HCT116 (cell line): ENCODE data around the gene PRKRIP1. TPM values are rescaled to one million over a fixed set of nuclear protein-coding genes. Genes with fewer than 3 reads are reported as not detected.
A peak's percentile ranks its signal among the peaks of the same experiment; 100 is the strongest.
"Not testable (repeated sequence)": the region's sequence is repeated elsewhere in the genome, so short reads cannot be mapped to it uniquely, and the experiment has no call there.

ENCODE experiments used
- ATAC-seq: fragments of 200-7000 bp; cut with Tn5 transposase; 2 replicates; pipeline ENCODE4 v1.9.1; 2020; ENCODE audit warnings: mild to moderate bottlenecking, moderate library complexity
- BruUV-seq: library from RNA; stranded (reverse); fragments of 400-500 nt; replicated peaks from 2 replicates; lab custom pipeline; 2021; lab: Mats Ljungman, UMichigan
- CTCF ChIA-PET: fragments of 300-600 bp; sonication (Branson Sonifier 250); formaldehyde crosslinking; loops from one replicate; lab custom pipeline; 2021; ENCODE audit warnings: antibody characterized with exemption; lab: Charles Lee
- POLR2A ChIA-PET: fragments of 300-600, 350-600 bp; sonication (Branson Sonifier 250); formaldehyde crosslinking; loops from one replicate; lab custom pipeline; 2021; ENCODE audit warnings: antibody characterized with exemption; lab: Charles Lee
- RAD21 ChIA-PET, 2 experiments: fragments of 300-600 bp; sonication (Branson Sonifier 250); formaldehyde crosslinking; loops; one replicate each; lab custom pipeline; 2023; ENCODE audit warnings: low total read pairs in 2 of 2; ENCODE audit not compliant: uncharacterized antibody in 2 of 2, unreplicated experiment in 2 of 2, low non-redundant PET in 1 of 2; lab: Charles Lee
- DNase-seq: peaks from one replicate; pipeline ENCODE4 v3.0.0-alpha.2; 2010; ENCODE audit warnings: low read depth, low spot score
- H2AFZ ChIP-seq: fragments of 200-600 bp; shearing (Covaris generic), sonication (generic); 2 replicates; pipeline ENCODE4 v1.6.1; 2017; ENCODE audit warnings: low read depth, mixed run types, mixed read lengths, antibody characterized with exemption, low read length; ENCODE audit not compliant: poor library complexity, severe bottlenecking
- H3K27ac ChIP-seq: 2 replicates; pipeline ENCODE4 v1.5.1; 2012; ENCODE audit warnings: low read depth, low read length
- H3K27me3 ChIP-seq: fragments of 200-600 bp; sonication (generic); 2 replicates; pipeline ENCODE4 v1.6.1; 2016; ENCODE audit warnings: mixed run types, low read length, mixed read lengths; ENCODE audit not compliant: insufficient read depth
- H3K36me3 ChIP-seq, 2 experiments: fragments of 200-500 bp in 1 of 2; fragments of 200-600 bp in 1 of 2; sonication (Bioruptor generic) in 1 of 2; sonication (generic) in 1 of 2; 2 replicates each; pipeline versions ENCODE4 v1.5.1 to v1.6.1; 2014 to 2016; ENCODE audit warnings: low read length in 2 of 2, inconsistent platforms in 1 of 2, mixed read lengths in 1 of 2, mixed run types in 1 of 2; ENCODE audit not compliant: insufficient read depth in 2 of 2, control insufficient read depth in 1 of 2
- H3K4me1 ChIP-seq, 2 experiments: fragments of 200-600 bp in 1 of 2; sonication (generic) in 1 of 2; 2 replicates each; pipeline versions ENCODE4 v1.5.1 to v1.6.1; 2012 to 2017; ENCODE audit warnings: low read length in 2 of 2, inconsistent platforms in 1 of 2, mild to moderate bottlenecking in 1 of 2, mixed read lengths in 1 of 2, mixed run types in 1 of 2, moderate library complexity in 1 of 2; ENCODE audit not compliant: insufficient read depth in 2 of 2, control insufficient read depth in 1 of 2
- H3K4me2 ChIP-seq: fragments of 200-600 bp; sonication (generic); 2 replicates; pipeline ENCODE4 v1.6.1; 2017; ENCODE audit warnings: mixed run types, low read length, mixed read lengths
- H3K4me3 ChIP-seq, 2 experiments: fragments of 200-600 bp in 1 of 2; sonication (generic) in 1 of 2; replicated peaks in 1 of 2; 2 replicates each; pipeline ENCODE4 v1.5.1; 2011 to 2016; ENCODE audit warnings: low read length in 2 of 2, control low read depth in 1 of 2, low read depth in 1 of 2, mild to moderate bottlenecking in 1 of 2, mixed read lengths in 1 of 2, mixed run types in 1 of 2
- H3K79me2 ChIP-seq: fragments of 200-600 bp; sonication (generic); 2 replicates; pipeline ENCODE4 v1.6.1; 2017; ENCODE audit warnings: mild to moderate bottlenecking, mixed run types, low read length, moderate library complexity, mixed read lengths; ENCODE audit not compliant: insufficient read depth
- H3K9ac ChIP-seq: fragments of 200-600 bp; sonication (generic); 2 replicates; pipeline ENCODE4 v1.6.1; 2016; ENCODE audit warnings: low read length, mixed read lengths
- H3K9me2 ChIP-seq: fragments of 200-600 bp; sonication (generic), shearing (Covaris generic); 2 replicates; pipeline ENCODE4 v1.6.1; 2017; ENCODE audit warnings: mixed run types, mild to moderate bottlenecking, moderate library complexity; ENCODE audit not compliant: insufficient read depth
- H3K9me3 ChIP-seq, 2 experiments: fragments of 200-500 bp in 1 of 2; fragments of 200-600 bp in 1 of 2; sonication (Bioruptor generic) in 1 of 2; sonication (generic) in 1 of 2; 2 replicates each; pipeline ENCODE4 v1.6.1; 2014 to 2017; ENCODE audit warnings: low read length in 2 of 2, mixed read lengths in 2 of 2, inconsistent platforms in 1 of 2, low read depth in 1 of 2, mild to moderate bottlenecking in 1 of 2, mixed run types in 1 of 2, moderate library complexity in 1 of 2; ENCODE audit not compliant: control insufficient read depth in 1 of 2, insufficient read depth in 1 of 2
- H4K20me1 ChIP-seq: fragments of 200-600 bp; sonication (generic), shearing (Covaris generic); 2 replicates; pipeline ENCODE4 v1.6.1; 2017; ENCODE audit warnings: mixed run types, mild to moderate bottlenecking, moderate library complexity; ENCODE audit not compliant: insufficient read depth
- CTCF ChIP-seq, 3 experiments: fragments of 200-600 bp in 1 of 3; sonication (generic) in 1 of 3; IDR thresholded peaks in 2 of 3; conservative IDR thresholded peaks in 1 of 3; 2 replicates each; pipeline ENCODE4 v1.5.1; 2012 to 2017; ENCODE audit warnings: low read depth in 2 of 3, low read length in 2 of 3, antibody characterized with exemption in 1 of 3, borderline replicate concordance in 1 of 3, control low read depth in 1 of 3, mild to moderate bottlenecking in 1 of 3, mixed read lengths in 1 of 3, mixed run types in 1 of 3, moderate library complexity in 1 of 3; ENCODE audit not compliant: insufficient read depth in 1 of 3
- EZH2 ChIP-seq: fragments of 200-600 bp; sonication (generic); IDR thresholded peaks from 2 replicates; pipeline ENCODE4 v1.6.1; 2017; ENCODE audit warnings: antibody characterized with exemption, mixed run types
- POLR2AphosphoS5 ChIP-seq: IDR thresholded peaks from 2 replicates; pipeline ENCODE4 v1.6.1; 2011; ENCODE audit warnings: mild to moderate bottlenecking, low read depth, low read length, moderate library complexity
- REST ChIP-seq: IDR thresholded peaks from 2 replicates; pipeline ENCODE4 v1.6.1; 2012; ENCODE audit warnings: low read depth
- SP1 ChIP-seq: IDR thresholded peaks from 2 replicates; pipeline ENCODE4 v1.6.1; 2012; ENCODE audit warnings: low read depth
- YY1 ChIP-seq: IDR thresholded peaks from 2 replicates; pipeline ENCODE4 v1.6.1; 2011; ENCODE audit warnings: low read length, low read depth, moderate library complexity, mild to moderate bottlenecking; ENCODE audit not compliant: insufficient replicate concordance; ENCODE audit errors: extremely low read depth
- ZFX ChIP-seq: fragments of 450-650 bp; IDR thresholded peaks from 2 replicates; pipeline ENCODE4 v1.6.1; 2017
- intact Hi-C: fragments of 100-400 bp; cut with micrococcal nuclease; formaldehyde crosslinking; loops from 2 replicates; pipeline ENCODE4 v1.10.0; 2022
- total RNA-seq: library from RNA; stranded (reverse); gene quantifications from one replicate; pipeline ENCODE4 v1.2.1, GENCODE V29; 2021; ENCODE audit not compliant: unreplicated experiment

PRKRIP1 gene
- total RNA-seq, 1 experiment from 2014 or later = 23.0 TPM

- intact Hi-C loops, RAD21 ChIA-PET, CTCF ChIA-PET, H3K36me3 ChIP-seq, H3K27me3 ChIP-seq, H2AFZ ChIP-seq, H3K27ac ChIP-seq, H4K20me1 ChIP-seq, H3K4me1 ChIP-seq, H3K9me3 ChIP-seq, POLR2A ChIA-PET, DNase-seq, BruUV-seq, H3K4me2 ChIP-seq, H3K9ac ChIP-seq, H3K9me2 ChIP-seq, H3K4me3 ChIP-seq, ATAC-seq: not testable (repeated sequence)
- H3K79me2 ChIP-seq = peaks cover 47% of the 10 kb centered on the region
Measured at GRCh38 chr7:102370038-102370437, 26.1 kb upstream of the PRKRIP1 start.

GRCh38 chr7:102372796-102373195 is 23.4 kb upstream of the PRKRIP1 start:
- H3K27ac ChIP-seq, H2AFZ ChIP-seq, RAD21 ChIA-PET, H3K9ac ChIP-seq, POLR2A ChIA-PET, ATAC-seq, H3K9me2 ChIP-seq, CTCF ChIA-PET, H4K20me1 ChIP-seq, H3K4me1 ChIP-seq, H3K4me3 ChIP-seq, DNase-seq, H3K27me3 ChIP-seq, intact Hi-C loops, H3K4me2 ChIP-seq, H3K9me3 ChIP-seq, BruUV-seq: not testable (repeated sequence)
- Histone ChIP-seq H3K79me2 (peaks cover 35% of the 10 kb centered on the region), H3K36me3 (peaks cover 5 to 12% of the 10 kb centered on the region in 2 experiments; a peak in 3 of 4 replicates)

- Histone ChIP-seq H3K27me3 (no peaks in the 10 kb centered on the region), H3K4me2 (no peak overlapping the region), H3K4me3 (no peak overlapping the region), H4K20me1 (no peaks in the 10 kb centered on the region), H2AFZ (no peak overlapping the region), H3K79me2 (peaks cover 14% of the 10 kb centered on the region; the same call in 1 of the 2 replicates), H3K4me1 (no peaks in the 10 kb centered on the region), H3K27ac (no peak overlapping the region), H3K9me3 (no peaks in the 10 kb centered on the region), H3K36me3 (peaks cover 16 to 20% of the 10 kb centered on the region in 2 experiments), H3K9ac (no peak overlapping the region), H3K9me2 (no peaks in the 10 kb centered on the region)
- ChIA-PET CTCF (no interaction called here), POLR2A (no interaction called here), RAD21 (no interaction called here)
- ATAC-seq = no peak
- intact Hi-C loops = no loop called here
- DNase-seq = no peak
- BruUV-seq = TSS peak; percentile 10
- TF ChIP-seq YY1 = no peak
- TF ChIP-seq CTCF (IDR thresholded peaks at IDR 0.05 in 2 of 3, conservative IDR thresholded peaks at IDR 0.05 in 1 of 3; ENCODE audit: borderline replicate concordance in 1 of 3, insufficient read depth in 1 of 3, low read depth in 2 of 3, low read length in 2 of 3) = no peak
- TF ChIP-seq EZH2 = no peak
- no peak for TF ChIP-seq REST
- TF ChIP-seq SP1 = no peak
- TF ChIP-seq POLR2AphosphoS5 = no peak
- TF ChIP-seq ZFX = no peak
Measured at GRCh38 chr7:102376964-102377466, 19.1 kb upstream of the PRKRIP1 start.
